ENCODE measurements around the gene ATP1A4. TPM values are rescaled to one million over a fixed set of nuclear protein-coding genes. Genes with fewer than 3 reads are reported as not detected.

ATP1A4 gene
- total and polyA plus RNA-seq, 9 of the 15 experiments (the other 6 are each of a cell fraction or from before 2014, with no cell fraction given): 0.07 TPM; not detected in 8

DNA sequence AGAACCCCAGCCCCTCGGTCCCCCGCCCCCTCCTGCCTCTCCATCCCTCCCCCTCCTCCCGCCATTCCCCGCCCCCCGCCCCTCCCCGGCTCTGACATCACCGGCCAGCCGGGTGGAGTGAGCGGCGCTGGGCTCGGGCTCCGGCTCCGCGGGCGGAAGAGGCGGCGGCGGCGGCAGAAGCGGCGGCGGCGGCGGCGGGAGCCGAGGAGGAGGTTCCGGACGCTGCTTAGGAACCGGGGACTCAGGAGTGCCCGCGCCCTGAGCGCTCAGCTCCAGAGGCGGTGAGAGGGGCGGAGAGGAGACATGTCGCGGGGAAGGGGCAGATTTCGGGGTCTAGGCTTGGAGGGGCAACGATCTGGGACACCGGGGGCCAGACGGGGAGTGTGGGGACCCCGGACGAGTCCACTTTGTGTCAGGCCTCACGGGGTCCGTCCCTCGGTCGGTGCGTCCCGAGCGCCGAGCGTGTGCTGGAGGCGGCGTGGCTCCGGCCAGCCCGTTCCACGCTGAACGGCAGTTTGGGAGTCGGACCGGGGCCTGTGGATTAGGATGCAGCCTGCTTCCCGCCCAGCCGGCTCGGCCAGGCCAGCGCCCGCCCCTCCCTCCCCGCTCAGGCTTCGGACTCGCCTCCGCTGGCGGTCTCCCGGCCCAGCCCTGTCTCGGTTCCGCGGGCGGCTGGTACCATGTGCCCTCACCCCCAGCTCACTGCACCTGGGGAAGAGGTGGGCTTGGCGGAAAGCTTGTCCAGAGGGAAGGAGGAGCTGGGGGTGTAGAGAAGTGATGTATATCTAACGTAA, 54.0 kb downstream of the ATP1A4 start, which contains the start of gene PEA15 (continued):
- TF ChIP-seq ZNF583 (CRISPR knock-in tag; IDR thresholded peaks at IDR 0.05) (no peak), CUX1 (CRISPR knock-in tag; IDR thresholded peaks at IDR 0.05) (no peak), ARID4B (CRISPR knock-in tag; IDR thresholded peaks at IDR 0.05) (peak; percentile 52; the same call in 1 of the 2 replicates), TAF1 (IDR thresholded peaks at IDR 0.05; ENCODE audit: control insufficient read depth, extremely low read depth, insufficient read depth, low read length, severe bottlenecking) (peak; percentile 69), LCOR (CRISPR knock-in tag; IDR thresholded peaks at IDR 0.05) (no peak), BRCA1 (IDR thresholded peaks at IDR 0.05) (no peak), BRCA1 (CRISPR knock-in tag; IDR thresholded peaks at IDR 0.05) (no peak), ZNF444 (CRISPR knock-in tag; IDR thresholded peaks at IDR 0.05) (no peak), OTX1 (CRISPR knock-in tag; IDR thresholded peaks at IDR 0.05) (no peak), ZNF766 (CRISPR knock-in tag; conservative IDR thresholded peaks at IDR 0.05) (no peak), HNRNPH1 (optimal IDR thresholded peaks at IDR 0.05; ENCODE audit: low read depth, low read length) (no peak), ZC3H11A (IDR thresholded peaks at IDR 0.05; ENCODE audit: low read depth, low read length) (no peak), HSF4 (CRISPR knock-in tag; IDR thresholded peaks at IDR 0.05; ENCODE audit: borderline replicate concordance) (no peak), GATAD2B (IDR thresholded peaks at IDR 0.05; ENCODE audit: borderline replicate concordance) (no peak), BACH1 (tag; IDR thresholded peaks at IDR 0.05) (no peak)
- TF ChIP-seq, protein P1, sequence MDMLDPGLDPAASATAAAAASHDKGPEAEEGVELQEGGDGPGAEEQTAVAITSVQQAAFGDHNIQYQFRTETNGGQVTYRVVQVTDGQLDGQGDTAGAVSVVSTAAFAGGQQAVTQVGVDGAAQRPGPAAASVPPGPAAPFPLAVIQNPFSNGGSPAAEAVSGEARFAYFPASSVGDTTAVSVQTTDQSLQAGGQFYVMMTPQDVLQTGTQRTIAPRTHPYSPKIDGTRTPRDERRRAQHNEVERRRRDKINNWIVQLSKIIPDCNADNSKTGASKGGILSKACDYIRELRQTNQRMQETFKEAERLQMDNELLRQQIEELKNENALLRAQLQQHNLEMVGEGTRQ (CRISPR knock-in tag; IDR thresholded peaks at IDR 0.05): no peak

All from K562 (cell line).